GM19467 (cell line): ENCODE results near the gene ZNF367.
"Not testable (repeated sequence)": the region's sequence is repeated elsewhere in the genome, so short reads cannot be mapped to it uniquely, and the experiment has no call there.

Experiments used
- ATAC-seq: cut with Tn5 transposase; IDR thresholded peaks from one replicate; pipeline ENCODE4 v1.9.1; 2021; ENCODE audit warnings: mild to moderate bottlenecking, moderate library complexity; ENCODE audit not compliant: unreplicated experiment

The ZNF367 gene

GRCh38 chr9:96363175-96363967 lies 54.8 kb downstream of the ZNF367 start:
- no peak for ATAC-seq

GRCh38 chr9:96362119-96362518 lies 56.1 kb downstream of the ZNF367 start:
- not testable (repeated sequence) for ATAC-seq

GRCh38 chr9:96361668-96362067 lies 56.5 kb downstream of the ZNF367 start:
- ATAC-seq = no peak

GRCh38 chr9:96360976-96361375 lies 57.2 kb downstream of the ZNF367 start:
- ATAC-seq = no peak

GRCh38 chr9:96360523-96360922 lies 57.6 kb downstream of the ZNF367 start:
- not testable (repeated sequence) for ATAC-seq

- ATAC-seq = no peak
Observed at GRCh38 chr9:96350866-96351265, 67.3 kb downstream of the ZNF367 start.

GRCh38 chr9:96348261-96348660 lies 69.9 kb downstream of the ZNF367 start:
- no peak for ATAC-seq

GRCh38 chr9:96345551-96345950 lies 72.6 kb downstream of the ZNF367 start:
- ATAC-seq = no peak

- no peak for ATAC-seq
Observed at GRCh38 chr9:96344458-96345180, 73.6 kb downstream of the ZNF367 start.

GRCh38 chr9:96343515-96344360 lies 74.4 kb downstream of the ZNF367 start:
- no peak for ATAC-seq

- ATAC-seq = no peak
Observed at GRCh38 chr9:96342571-96343245, 75.5 kb downstream of the ZNF367 start.

GRCh38 chr9:96340707-96341106 lies 77.5 kb downstream of the ZNF367 start:
- no peak for ATAC-seq

GRCh38 chr9:96338299-96338698 lies 79.9 kb downstream of the ZNF367 start:
- no peak for ATAC-seq
